ENCODE measurements around the gene ATP10D. TPM values are rescaled to one million over a fixed set of nuclear protein-coding genes. Genes with fewer than 3 reads are reported as not detected.

Gene ATP10D
- total and polyA plus RNA-seq, 12 donors, result 2.8 to 15.7 (median 8.6) TPM

GRCh38 chr4:47468706-47469365 lies 16.2 kb upstream of the ATP10D start:
- ATAC-seq, result no peak

GRCh38 chr4:47469951-47470350 lies 15.1 kb upstream of the ATP10D start:
- ATAC-seq (no peak), DNase-seq (no peak)
- Histone ChIP-seq H3K9me3 (no peaks in the 10 kb centered on the region), H3K27me3 (no peaks in the 10 kb centered on the region), H3K27ac (no peak overlapping the region), H3K36me3 (no peaks in the 10 kb centered on the region), H3K4me1 (no peaks in the 10 kb centered on the region), H3K4me3 (no peak overlapping the region)
- intact Hi-C loops (cut with DNase I), result loop anchor here in 3 of 10 donors (10.0 kb wide), 1 partner anchor 95 kb away; no protein-coding TSS in a partner anchor
- 85 to 91% methylated on average over 3 of the region's 3 CpGs for WGBS, 2 donors
- no peak for TF ChIP-seq CTCF (IDR thresholded peaks at IDR 0.05)

More at GRCh38 chr4:47468706-47469365, 16.2 kb upstream of the ATP10D start:
- intact Hi-C loops (cut with DNase I), result loop anchor here in 3 of 10 donors (10.0 kb wide), 1 partner anchor 96 kb away; no protein-coding TSS in a partner anchor
- H3K27ac ChIP-seq, result no peak overlapping the region
- WGBS, 2 donors, result 70 to 72% methylated on average over 6 of the region's 6 CpGs
- peaks cover 0 to 5% (median 0%) of the 10 kb centered on the region in 9 donors for H3K4me1 ChIP-seq
- H3K9me3 ChIP-seq, result no peaks in the 10 kb centered on the region
- TF ChIP-seq CTCF (IDR thresholded peaks at IDR 0.05), result no peak
- DNase-seq, result no peak
- no peaks in the 10 kb centered on the region for H3K36me3 ChIP-seq
- no peak overlapping the region for H3K4me3 ChIP-seq
- H3K27me3 ChIP-seq, result no peaks in the 10 kb centered on the region

GRCh38 chr4:47471064-47471463 lies 14.0 kb upstream of the ATP10D start:
- H3K27ac ChIP-seq, result no peak overlapping the region
- H3K36me3 ChIP-seq, result no peaks in the 10 kb centered on the region
- no peak for ATAC-seq
- H3K4me1 ChIP-seq, result no peaks in the 10 kb centered on the region
- H3K9me3 ChIP-seq, result no peaks in the 10 kb centered on the region
- DNase-seq, result no peak
- H3K4me3 ChIP-seq, result no peak overlapping the region
- TF ChIP-seq CTCF (IDR thresholded peaks at IDR 0.05), result no peak
- WGBS, 2 donors, result 59 to 71% methylated on average over 4 of the region's 4 CpGs
- intact Hi-C loops (cut with DNase I), result no loop called here
- H3K27me3 ChIP-seq, result no peaks in the 10 kb centered on the region

GRCh38 chr4:47471591-47471990 lies 13.5 kb upstream of the ATP10D start:
- 90 to 92% methylated on average over 2 of the region's 2 CpGs for WGBS, 2 donors
- H3K9me3 ChIP-seq, result no peaks in the 10 kb centered on the region
- no peak for TF ChIP-seq CTCF (IDR thresholded peaks at IDR 0.05)
- H3K4me1 ChIP-seq, result no peaks in the 10 kb centered on the region
- no peaks in the 10 kb centered on the region for H3K27me3 ChIP-seq
- no peak overlapping the region for H3K27ac ChIP-seq
- H3K36me3 ChIP-seq, result no peaks in the 10 kb centered on the region
- no peak overlapping the region for H3K4me3 ChIP-seq
- no peak for ATAC-seq
- no peak for DNase-seq
- intact Hi-C loops (cut with DNase I), result no loop called here
